OCI-LY7 (cell line): ENCODE data around the gene HINT2. TPM values are rescaled to one million over a fixed set of nuclear protein-coding genes. Genes with fewer than 3 reads are reported as not detected.

ENCODE experiments used
- Bru-seq: library from RNA; stranded (reverse); fragments of 400-500 nt; gene quantifications from one replicate; lab custom pipeline; 2021; lab: Mats Ljungman, UMichigan
- BruChase-seq, 2 experiments: library from RNA; stranded (reverse); fragments of 400-500 nt; gene quantifications; one replicate each; lab custom pipeline; 2021; lab: Mats Ljungman, UMichigan
- BruUV-seq: library from RNA; stranded (reverse); fragments of 400-500 nt; replicated peaks from 2 replicates; lab custom pipeline; 2021; lab: Mats Ljungman, UMichigan
- CTCF ChIA-PET: fragments of 300-600 bp; sonication (Branson Sonifier 250); formaldehyde crosslinking; loops from one replicate; lab custom pipeline; 2022; ENCODE audit warnings: antibody characterized with exemption; ENCODE audit not compliant: unreplicated experiment; lab: Charles Lee
- POLR2A ChIA-PET: fragments of 300-600 bp; sonication (Branson Sonifier 250); formaldehyde crosslinking; loops from one replicate; lab custom pipeline; 2022; ENCODE audit warnings: antibody characterized with exemption; lab: Charles Lee
- DNase-seq: peaks from one replicate; pipeline ENCODE4 v3.0.0-alpha.2; 2015; ENCODE audit warnings: low spot score
- H2AFZ ChIP-seq: fragments of 200-600 bp; sonication (generic), shearing (Covaris generic); 2 replicates; pipeline ENCODE4 v1.6.1; 2014; ENCODE audit warnings: mild to moderate bottlenecking, antibody characterized with exemption, low read length, moderate library complexity
- H3K27ac ChIP-seq: fragments of 200-600 bp; sonication (generic); 2 replicates; pipeline ENCODE4 v1.5.1; 2014; ENCODE audit warnings: mixed run types, low read depth, mild to moderate bottlenecking, moderate library complexity, low read length, inconsistent platforms; ENCODE audit not compliant: poor library complexity, severe bottlenecking
- H3K36me3 ChIP-seq: fragments of 200-600 bp; sonication (generic); 2 replicates; pipeline ENCODE4 v1.6.1; 2014; ENCODE audit warnings: mild to moderate bottlenecking, antibody characterized with exemption, low read length, moderate library complexity, mixed read lengths; ENCODE audit not compliant: insufficient read depth
- H3K4me1 ChIP-seq: fragments of 200-600 bp; sonication (generic); 2 replicates; pipeline ENCODE4 v1.5.1; 2014; ENCODE audit warnings: mild to moderate bottlenecking, low read length; ENCODE audit not compliant: insufficient read depth, poor library complexity, severe bottlenecking
- H3K4me2 ChIP-seq: fragments of 200-600 bp; sonication (generic); 2 replicates; pipeline ENCODE4 v1.6.1; 2014; ENCODE audit warnings: mild to moderate bottlenecking, low read length
- H3K4me3 ChIP-seq: fragments of 200-600 bp; sonication (generic); 2 replicates; pipeline ENCODE4 v1.5.1; 2014; ENCODE audit warnings: mild to moderate bottlenecking, low read depth, low read length; ENCODE audit not compliant: poor library complexity, severe bottlenecking
- H3K79me2 ChIP-seq: fragments of 200-600 bp; sonication (generic); 2 replicates; pipeline ENCODE4 v1.6.1; 2016; ENCODE audit warnings: low read depth, mild to moderate bottlenecking, low read length, moderate library complexity, mixed read lengths; ENCODE audit not compliant: insufficient read depth
- H3K9me2 ChIP-seq: fragments of 200-600 bp; sonication (generic); 2 replicates; pipeline ENCODE4 v1.6.1; 2016; ENCODE audit warnings: mild to moderate bottlenecking, low read length, mixed read lengths; ENCODE audit not compliant: insufficient read depth
- H3K9me3 ChIP-seq: fragments of 200-600 bp; sonication (generic); 2 replicates; pipeline ENCODE4 v1.6.1; 2014; ENCODE audit warnings: mild to moderate bottlenecking, mixed run types, low read length, mixed read lengths
- H4K20me1 ChIP-seq: fragments of 200-600 bp; sonication (generic); 2 replicates; pipeline ENCODE4 v1.6.1; 2014; ENCODE audit warnings: mild to moderate bottlenecking, antibody characterized with exemption, low read length, moderate library complexity, mixed read lengths; ENCODE audit not compliant: insufficient read depth
- EZH2phosphoT487 ChIP-seq: fragments of 200-600 bp; sonication (generic); IDR thresholded peaks from 2 replicates; pipeline ENCODE4 v1.6.1; 2018; ENCODE audit warnings: low read depth, borderline replicate concordance, mild to moderate bottlenecking, mixed run types, antibody characterized with exemption, low read length, moderate library complexity, mixed read lengths
- intact Hi-C: fragments of 100-400 bp; cut with micrococcal nuclease; formaldehyde crosslinking; loops from one replicate; pipeline ENCODE4 v1.10.0; 2022; ENCODE audit not compliant: unreplicated experiment
- long read RNA-seq: library from polyadenylated mRNA; stranded (forward); transcript quantifications from one replicate; pipeline ENCODE4 v2.0.0, GENCODE V29; 2022
- total RNA-seq, 2 experiments: library from RNA; depleted of rRNA in 1 of 2; stranded (reverse); fragments of >200 nt in 1 of 2; shearing (Covaris generic) in 1 of 2; gene quantifications; 2 replicates each; pipeline ENCODE4 v1.2.3, GENCODE V29; 2014 to 2022
- TF ChIP-seq, protein P1 (sequence below): fragments of 200-600 bp; sonication (generic); conservative IDR thresholded peaks from 2 replicates; pipeline ENCODE4 v1.5.1; 2014; ENCODE audit warnings: mild to moderate bottlenecking, antibody characterized with exemption, low read length, moderate library complexity, mixed read lengths

Gene HINT2
- total RNA-seq (2014; rRNA removed; shearing (Covaris generic)) (74.3 and 82.5 TPM in 2 replicates), total RNA-seq (2022) (83.1 and 84.5 TPM in 2 replicates), Bru-seq, nascent RNA (percentile 81 among the genes with signal in this experiment), BruChase-seq, experiment 1, labeled RNA remaining after a 6-hour chase (percentile 85 among the genes with signal in this experiment), BruChase-seq, experiment 2, labeled RNA remaining after a 2-hour chase (percentile 73 among the genes with signal in this experiment)
- long read RNA-seq, transcript HINT2-202 (4 exons, 734 nt): minor isoform, 7 of 103 reads
- long read RNA-seq, transcript HINT2-201 (5 exons, 628 nt): major isoform, 67 of 103 reads
- long read RNA-seq, partial matches to known transcripts: 22 of 103 reads
- long read RNA-seq, other reads (novel, unspliced or antisense): 5 of 103 reads

DNA sequence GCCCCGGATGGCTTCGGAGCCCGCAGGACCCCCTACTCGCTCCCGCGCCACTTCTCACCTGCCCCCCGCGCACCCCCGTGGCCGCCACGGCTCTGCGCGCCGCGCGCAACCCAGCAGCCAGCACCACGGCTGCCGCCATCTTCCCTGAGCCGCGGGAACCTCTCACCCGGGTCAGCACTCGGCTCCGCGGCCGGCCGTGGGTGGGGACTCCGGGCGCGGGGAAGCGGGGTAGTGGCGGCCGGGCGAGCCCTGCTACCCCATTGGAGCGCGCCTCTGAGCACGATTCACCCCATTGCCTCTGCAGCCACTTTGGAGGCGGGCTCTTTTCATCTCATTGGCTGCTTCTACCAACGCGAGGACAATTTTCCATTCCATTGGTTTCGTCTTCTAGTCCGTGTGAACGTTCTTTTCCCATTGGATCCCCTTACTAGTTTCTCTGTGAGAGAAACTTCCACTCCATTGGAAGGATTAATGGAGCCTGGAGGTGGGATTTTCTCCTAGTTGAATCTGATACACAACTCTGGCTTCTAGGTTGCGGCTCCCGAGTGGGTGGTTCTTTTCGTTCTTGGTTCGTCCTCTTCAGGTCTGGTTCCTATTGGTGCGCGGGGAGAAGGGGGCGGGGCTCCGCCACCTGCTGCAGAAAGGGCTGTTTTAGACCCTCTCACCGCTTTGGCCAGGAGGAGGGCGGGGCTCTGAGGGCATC lies at the start of gene HINT2:
TSS of gene HINT2 (minus strand) at position 202 of the 703 bp plus-strand sequence. CDS start at position 139, 63 bp downstream.
- ChIA-PET POLR2A (interaction anchor here (0.9 to 2.2 kb wide), 5 partner anchors 67 to 195 kb away, joined by 4 to 7 read pairs (median 4); partner anchors contain the start of genes ARHGEF39, GBA2, RGP1 and TLN1), CTCF (interaction anchor here (0.6 to 1.0 kb wide), 2 partner anchors 25 to 96 kb away, joined by 3 to 4 read pairs; no protein-coding TSS in a partner anchor)
- Histone ChIP-seq H3K9me3 (0 out of 2 replicates have a peak, but pooled peaks cover 4% of the 10 kb centered on the region), H3K4me2 (peak within 1 kb of the TSS; percentile 93), H3K4me1 (peaks cover 29% of the 10 kb centered on the region), H3K27ac (peak within 1 kb of the TSS; percentile 82), H3K79me2 (peaks cover 10% of the 10 kb centered on the region; the same call in 1 of the 2 replicates), H3K4me3 (peak within 1 kb of the TSS; percentile 93), H4K20me1 (no peaks in the 10 kb centered on the region), H3K9me2 (no peaks in the 10 kb centered on the region), H2AFZ (peak within 1 kb of the TSS; percentile 96), H3K36me3 (no peaks in the 10 kb centered on the region)
- no TSS peak for BruUV-seq
- peak; percentile 98 for DNase-seq
- intact Hi-C loops: loop anchor here (1.0 to 5.0 kb wide), 5 partner anchors 14 to 193 kb away; partner anchors contain the start of genes GBA2, RGP1 and TMEM8B
- no peak for TF ChIP-seq EZH2phosphoT487
- TF ChIP-seq, protein P1, sequence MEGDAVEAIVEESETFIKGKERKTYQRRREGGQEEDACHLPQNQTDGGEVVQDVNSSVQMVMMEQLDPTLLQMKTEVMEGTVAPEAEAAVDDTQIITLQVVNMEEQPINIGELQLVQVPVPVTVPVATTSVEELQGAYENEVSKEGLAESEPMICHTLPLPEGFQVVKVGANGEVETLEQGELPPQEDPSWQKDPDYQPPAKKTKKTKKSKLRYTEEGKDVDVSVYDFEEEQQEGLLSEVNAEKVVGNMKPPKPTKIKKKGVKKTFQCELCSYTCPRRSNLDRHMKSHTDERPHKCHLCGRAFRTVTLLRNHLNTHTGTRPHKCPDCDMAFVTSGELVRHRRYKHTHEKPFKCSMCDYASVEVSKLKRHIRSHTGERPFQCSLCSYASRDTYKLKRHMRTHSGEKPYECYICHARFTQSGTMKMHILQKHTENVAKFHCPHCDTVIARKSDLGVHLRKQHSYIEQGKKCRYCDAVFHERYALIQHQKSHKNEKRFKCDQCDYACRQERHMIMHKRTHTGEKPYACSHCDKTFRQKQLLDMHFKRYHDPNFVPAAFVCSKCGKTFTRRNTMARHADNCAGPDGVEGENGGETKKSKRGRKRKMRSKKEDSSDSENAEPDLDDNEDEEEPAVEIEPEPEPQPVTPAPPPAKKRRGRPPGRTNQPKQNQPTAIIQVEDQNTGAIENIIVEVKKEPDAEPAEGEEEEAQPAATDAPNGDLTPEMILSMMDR: no peak

DNA sequence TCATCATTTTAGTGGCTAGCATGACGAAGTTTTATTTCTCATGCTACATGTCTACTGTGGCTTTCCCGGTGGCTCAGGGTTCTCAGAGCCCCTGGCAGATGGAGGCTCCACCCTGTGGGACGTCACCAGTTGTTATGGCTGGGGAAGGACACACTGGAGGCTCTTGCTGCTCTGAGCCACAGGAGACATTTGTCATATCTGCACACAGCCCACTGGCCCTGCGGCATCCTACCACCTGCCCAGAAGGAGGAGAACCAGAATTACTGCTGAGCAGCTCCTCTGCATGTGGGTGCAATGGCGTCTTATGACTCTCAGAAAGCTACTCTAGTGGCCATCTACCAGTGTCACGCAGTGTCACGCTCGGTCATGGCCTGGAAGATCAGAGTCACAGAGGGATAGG lies 48.7 kb upstream of the HINT2 start:
- BruUV-seq: no TSS peak
- intact Hi-C loops: no loop called here
- Histone ChIP-seq H3K36me3 (no peaks in the 10 kb centered on the region), H3K27ac (no peak overlapping the region), H3K9me2 (no peaks in the 10 kb centered on the region), H3K4me2 (no peak overlapping the region), H4K20me1 (no peaks in the 10 kb centered on the region), H3K9me3 (no peaks in the 10 kb centered on the region), H2AFZ (no peak overlapping the region), H3K79me2 (no peaks in the 10 kb centered on the region), H3K4me3 (no peak overlapping the region), H3K4me1 (no peaks in the 10 kb centered on the region)
- CTCF ChIA-PET: no interaction called here
- no peak for DNase-seq
- POLR2A ChIA-PET: interaction anchor here (0.9 kb wide), 2 partner anchors 15 to 1227 kb away, joined by 3 to 4 read pairs; no protein-coding TSS in a partner anchor
- TF ChIP-seq EZH2phosphoT487: no peak
- TF ChIP-seq, protein P1: no peak
